HG02763 (cell line): ENCODE measurements around the gene USP46.

Experiments used
- ATAC-seq: cut with Tn5 transposase; IDR thresholded peaks from one replicate; pipeline ENCODE4 v1.9.1; 2021; ENCODE audit warnings: mild to moderate bottlenecking, moderate library complexity; ENCODE audit not compliant: unreplicated experiment

The USP46 gene

GRCh38 chr4:52576961-52577623 lies 82.0 kb downstream of the USP46 start:
- no peak for ATAC-seq

- no peak for ATAC-seq
Observed at GRCh38 chr4:52576326-52576725, 82.8 kb downstream of the USP46 start.

GRCh38 chr4:52575406-52575805 lies 83.7 kb downstream of the USP46 start:
- no peak for ATAC-seq

GRCh38 chr4:52574036-52574435 lies 85.1 kb downstream of the USP46 start:
- ATAC-seq: no peak

- no peak for ATAC-seq
Observed at GRCh38 chr4:52573551-52573950, 85.5 kb downstream of the USP46 start.

- no peak for ATAC-seq
Observed at GRCh38 chr4:52572936-52573485, 86.1 kb downstream of the USP46 start.

- ATAC-seq: no peak
Observed at GRCh38 chr4:52568351-52568750, 90.8 kb downstream of the USP46 start.

- no peak for ATAC-seq
Observed at GRCh38 chr4:52566136-52567031, 92.7 kb downstream of the USP46 start.

- ATAC-seq: no peak
Observed at GRCh38 chr4:52560844-52561280, 98.2 kb downstream of the USP46 start.

- no peak for ATAC-seq
Observed at GRCh38 chr4:52555356-52555716, 103.8 kb downstream of the USP46 start.

- ATAC-seq: no peak
Observed at GRCh38 chr4:52554612-52555355, 104.3 kb downstream of the USP46 start.

- ATAC-seq: no peak
Observed at GRCh38 chr4:52552778-52553177, 106.3 kb downstream of the USP46 start.

- ATAC-seq: no peak
Observed at GRCh38 chr4:52551487-52551886, 107.6 kb downstream of the USP46 start.

GRCh38 chr4:52550186-52550585 lies 108.9 kb downstream of the USP46 start:
- ATAC-seq: no peak

- ATAC-seq: no peak
Observed at GRCh38 chr4:52548818-52549570, 110.1 kb downstream of the USP46 start.

- no peak for ATAC-seq
Observed at GRCh38 chr4:52546449-52546848, 112.7 kb downstream of the USP46 start.

- no peak for ATAC-seq
Observed at GRCh38 chr4:52545099-52546069, 113.7 kb downstream of the USP46 start.
